ENCODE data around the gene NTPCR. TPM values are rescaled to one million over a fixed set of nuclear protein-coding genes. Genes with fewer than 3 reads are reported as not detected.

Gene NTPCR
- total RNA-seq, 6 experiments from 2014 or later: 15.9 to 28.2 (median 19.7) TPM

- TF ChIP-seq CTCF (IDR thresholded peaks at IDR 0.05) (no peak), POLR2A (IDR thresholded peaks at IDR 0.05) (no peak)
- no peaks in the 10 kb centered on the region for H3K4me1 ChIP-seq
These were observed 23.5 kb downstream of the NTPCR start for GRCh38 chr1:232973652-232974611.

GRCh38 chr1:232974971-232975370 is 24.6 kb downstream of the NTPCR start:
- intact Hi-C loops (cut with DNase I): no loop called here
- DNase-seq (no peak), ATAC-seq (no peak)
- Histone ChIP-seq H3K27me3 (no peaks in the 10 kb centered on the region), H3K4me1 (no peaks in the 10 kb centered on the region), H3K9me3 (no peaks in the 10 kb centered on the region), H3K27ac (no peak overlapping the region), H3K4me3 (no peak overlapping the region), H3K36me3 (peaks cover 0 to 23% (median 11%) of the 10 kb centered on the region in 4 donors)
- TF ChIP-seq CTCF (IDR thresholded peaks at IDR 0.05) (no peak), POLR2A (IDR thresholded peaks at IDR 0.05) (no peak)
- 97% methylated on average over 3 of the region's 3 CpGs for WGBS (ENCODE audit: insufficient coverage, low coverage, low lambda C conversion rate, missing lambda C conversion rate)

More at GRCh38 chr1:232973652-232974611, 23.5 kb downstream of the NTPCR start:
- Histone ChIP-seq H3K27me3 (no peaks in the 10 kb centered on the region), H3K27ac (no peak overlapping the region), H3K9me3 (no peaks in the 10 kb centered on the region), H3K36me3 (peaks cover 0 to 23% (median 11%) of the 10 kb centered on the region in 4 donors), H3K4me3 (no peak overlapping the region)
- DNase-seq: no peak
- 70% methylated on average over 2 of the region's 2 CpGs for whole genome bisulfite sequencing (ENCODE audit: insufficient coverage, low coverage, low lambda C conversion rate, missing lambda C conversion rate)
- intact Hi-C loops (cut with DNase I): no loop called here
- ATAC-seq: no peak

GRCh38 chr1:232978091-232978634 is 27.8 kb downstream of the NTPCR start:
- DNase-seq (no peak), ATAC-seq (no peak)
- H3K27me3 ChIP-seq: no peaks in the 10 kb centered on the region
- WGBS (ENCODE audit: insufficient coverage, low coverage, low lambda C conversion rate, missing lambda C conversion rate): 50% methylated on average over 8 of the region's 8 CpGs
- TF ChIP-seq POLR2A (IDR thresholded peaks at IDR 0.05) (no peak), CTCF (IDR thresholded peaks at IDR 0.05) (no peak)
- H3K4me1 ChIP-seq: no peaks in the 10 kb centered on the region
- H3K36me3 ChIP-seq: peaks cover 0 to 8% (median 0%) of the 10 kb centered on the region in 4 donors
- H3K27ac ChIP-seq: no peak overlapping the region
- H3K9me3 ChIP-seq: no peaks in the 10 kb centered on the region
- intact Hi-C loops (cut with DNase I): no loop called here
- no peak overlapping the region for H3K4me3 ChIP-seq

GRCh38 chr1:232978815-232979214 is 28.4 kb downstream of the NTPCR start:
- no peak for ATAC-seq
- no peaks in the 10 kb centered on the region for H3K4me1 ChIP-seq
- intact Hi-C loops (cut with DNase I): no loop called here
- H3K9me3 ChIP-seq: no peaks in the 10 kb centered on the region
- H3K36me3 ChIP-seq: peaks cover 0 to 5% (median 0%) of the 10 kb centered on the region in 4 donors
- no peak overlapping the region for H3K27ac ChIP-seq
- 68% methylated on average over 4 of the region's 4 CpGs for WGBS (ENCODE audit: insufficient coverage, low coverage, low lambda C conversion rate, missing lambda C conversion rate)
- TF ChIP-seq CTCF (IDR thresholded peaks at IDR 0.05) (no peak), POLR2A (IDR thresholded peaks at IDR 0.05) (no peak)
- H3K4me3 ChIP-seq: no peak overlapping the region
- no peak for DNase-seq
- no peaks in the 10 kb centered on the region for H3K27me3 ChIP-seq
